Smooth muscle cell (in vitro differentiated cells): Measurements from ENCODE around the gene BANP. TPM values are rescaled to one million over a fixed set of nuclear protein-coding genes. Genes with fewer than 3 reads are reported as not detected.
"Not testable (repeated sequence)": the region's sequence is repeated elsewhere in the genome, so short reads cannot be mapped to it uniquely, and the experiment has no call there.

Experiments
- DNase-seq: peaks from one replicate; lab custom pipeline; 2025; ENCODE audit not compliant: unreplicated experiment; lab: John Stamatoyannopoulos, UW
- H2AFZ ChIP-seq: fragments of 200-600 bp; sonication (generic); 2 replicates; pipeline ENCODE4 v1.6.0; 2016; ENCODE audit warnings: antibody characterized with exemption, low read depth, mild to moderate bottlenecking
- H3F3A ChIP-seq: fragments of 200-600 bp; sonication (generic); 2 replicates; pipeline ENCODE4 v1.6.0; 2017; ENCODE audit warnings: antibody characterized with exemption, low read depth
- H3K27ac ChIP-seq: fragments of 200-600 bp; sonication (generic); 2 replicates; pipeline ENCODE4 v1.5.1; 2016; ENCODE audit warnings: low read depth, mild to moderate bottlenecking
- H3K27me3 ChIP-seq: fragments of 200-600 bp; sonication (generic); 2 replicates; pipeline ENCODE4 v1.6.1; 2016; ENCODE audit warnings: low read depth, mild to moderate bottlenecking
- H3K36me3 ChIP-seq: fragments of 200-600 bp; sonication (generic); 2 replicates; pipeline ENCODE4 v1.5.1; 2016; ENCODE audit warnings: low read depth
- H3K4me1 ChIP-seq: fragments of 200-600 bp; sonication (generic); 2 replicates; pipeline ENCODE4 v1.5.1; 2016; ENCODE audit warnings: low read depth
- H3K4me2 ChIP-seq: fragments of 200-600 bp; sonication (generic); 2 replicates; pipeline ENCODE4 v1.6.0; 2016; ENCODE audit warnings: mild to moderate bottlenecking
- H3K4me3 ChIP-seq: fragments of 200-600 bp; sonication (generic); 2 replicates; pipeline ENCODE4 v1.5.1; 2016; ENCODE audit warnings: mild to moderate bottlenecking
- H3K79me2 ChIP-seq: fragments of 200-600 bp; sonication (generic); 2 replicates; pipeline ENCODE4 v1.6.0; 2016; ENCODE audit warnings: low read depth, mild to moderate bottlenecking
- H3K9ac ChIP-seq: fragments of 200-600 bp; sonication (generic); 2 replicates; pipeline ENCODE4 v1.6.0; 2016; ENCODE audit warnings: low read depth
- H3K9me3 ChIP-seq: fragments of 200-600 bp; sonication (generic); replicated peaks from 2 replicates; pipeline ENCODE4 v1.5.1; 2016; ENCODE audit warnings: low read depth
- H4K20me1 ChIP-seq: fragments of 200-600 bp; sonication (generic); 2 replicates; pipeline ENCODE4 v1.6.0; 2016; ENCODE audit warnings: low read depth
- CTCF ChIP-seq: fragments of 200-600 bp; sonication (generic); IDR thresholded peaks from 2 replicates; pipeline ENCODE4 v1.5.1; 2017; ENCODE audit warnings: borderline replicate concordance, mild to moderate bottlenecking, antibody characterized with exemption; ENCODE audit not compliant: insufficient read depth, poor library complexity, severe bottlenecking
- WGBS: methylation state at CpG from one replicate; pipeline ENCODE4 v1.1.7; 2016; ENCODE audit warnings: low lambda C conversion rate; 5-methylcytosine and 5-hydroxymethylcytosine counted together
- polyA plus RNA-seq: library from polyadenylated mRNA; unstranded; fragments of >200 nt; fragmentation: Nextera tagmentation; extraction: Ambion mirVana; gene quantifications from 2 replicates; pipeline ENCODE4 v1.2.1, GENCODE V29; 2016
- total RNA-seq: library from RNA; depleted of rRNA; stranded (reverse); fragments of >200 nt; gene quantifications from 2 replicates; pipeline ENCODE4 v1.2.3, GENCODE V29; 2014

Gene BANP
- total and polyA plus RNA-seq, 2 experiments from 2014 or later = 11.5 to 19.5 TPM

GRCh38 chr16:88014954-88015805 lies 63.9 kb downstream of the BANP start:
- H3K36me3 ChIP-seq = no peaks in the 10 kb centered on the region
- 97% methylated on average over 27 of the region's 32 CpGs for WGBS
- H3K27me3 ChIP-seq = no peaks in the 10 kb centered on the region
- TF ChIP-seq CTCF = no peak
- no peaks in the 10 kb centered on the region for H3K4me1 ChIP-seq
- no peaks in the 10 kb centered on the region for H3K9me3 ChIP-seq
- H3K79me2 ChIP-seq = no peaks in the 10 kb centered on the region
- no peak overlapping the region for H2AFZ ChIP-seq
- no peak overlapping the region for H3K4me3 ChIP-seq
- no peak for DNase-seq
- H3K9ac ChIP-seq = no peak overlapping the region
- peaks cover 51% of the 10 kb centered on the region for H4K20me1 ChIP-seq
- H3F3A ChIP-seq = peaks cover 4% of the 10 kb centered on the region
- H3K27ac ChIP-seq = no peak overlapping the region
- no peak overlapping the region for H3K4me2 ChIP-seq

GRCh38 chr16:88015806-88016140 lies 64.5 kb downstream of the BANP start:
- H3K27ac ChIP-seq = no peak overlapping the region
- no peak overlapping the region for H2AFZ ChIP-seq
- peaks cover 50% of the 10 kb centered on the region for H4K20me1 ChIP-seq
- no peak overlapping the region for H3K4me3 ChIP-seq
- no peak for TF ChIP-seq CTCF
- no peaks in the 10 kb centered on the region for H3K79me2 ChIP-seq
- no peaks in the 10 kb centered on the region for H3K27me3 ChIP-seq
- H3K9me3 ChIP-seq = no peaks in the 10 kb centered on the region
- no peak overlapping the region for H3K4me2 ChIP-seq
- WGBS = 100% methylated on average over 9 of the region's 9 CpGs
- H3K4me1 ChIP-seq = no peaks in the 10 kb centered on the region
- DNase-seq = no peak
- no peak overlapping the region for H3K9ac ChIP-seq
- peaks cover 4% of the 10 kb centered on the region for H3F3A ChIP-seq
- H3K36me3 ChIP-seq = no peaks in the 10 kb centered on the region

DNA sequence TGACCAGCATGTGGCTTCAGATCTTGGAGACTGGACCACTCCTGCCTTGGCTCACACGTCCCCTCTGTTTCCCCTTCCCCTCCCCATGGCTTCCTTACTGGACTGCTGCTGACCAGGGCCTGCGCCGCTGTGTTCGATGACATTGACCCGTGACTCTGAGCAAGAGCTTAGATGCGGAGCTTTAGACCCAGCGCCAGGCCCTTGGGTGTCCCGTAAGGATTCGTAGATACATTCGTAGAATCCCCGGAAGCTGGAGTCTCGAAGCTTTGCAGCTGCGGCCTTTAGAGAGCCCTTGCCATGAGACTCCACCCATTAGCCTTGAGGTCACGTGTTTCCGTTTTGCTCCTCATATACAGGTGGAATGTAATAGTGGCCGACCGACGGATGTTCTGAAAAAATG lies 65.2 kb downstream of the BANP start:
- not testable (repeated sequence) for H3K9ac ChIP-seq, DNase-seq, H3K4me3 ChIP-seq, H3K27me3 ChIP-seq, H3F3A ChIP-seq, H2AFZ ChIP-seq, H3K9me3 ChIP-seq, H3K79me2 ChIP-seq, H3K36me3 ChIP-seq, H3K4me2 ChIP-seq, H3K4me1 ChIP-seq, H3K27ac ChIP-seq
- H4K20me1 ChIP-seq = peaks cover 55% of the 10 kb centered on the region
- 94% methylated on average over 18 of the region's 18 CpGs for WGBS

DNA sequence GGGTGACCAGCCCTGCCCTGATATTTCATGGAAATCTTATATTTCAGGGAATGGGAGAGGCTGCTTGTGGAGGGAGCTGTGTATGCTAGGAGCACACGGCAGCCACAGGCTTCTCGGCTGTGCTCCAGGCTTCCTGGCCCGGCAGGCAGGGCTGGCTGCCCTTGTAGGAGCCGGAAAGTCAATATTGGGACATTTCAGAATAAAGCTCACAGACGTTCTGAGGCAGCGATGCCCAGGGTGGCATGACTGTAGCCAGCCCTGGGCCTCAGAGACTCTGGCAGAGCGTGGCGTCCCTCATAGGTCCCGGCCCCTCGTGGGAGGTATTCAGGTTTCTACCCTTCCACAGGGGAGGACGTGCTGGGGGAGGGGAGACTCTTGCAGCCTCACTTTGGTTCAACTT lies 65.7 kb downstream of the BANP start:
- TF ChIP-seq CTCF = no peak
- Histone ChIP-seq H3K4me3 (no peak overlapping the region), H3K4me1 (no peaks in the 10 kb centered on the region), H2AFZ (no peak overlapping the region), H3K79me2 (no peaks in the 10 kb centered on the region), H3K9me3 (no peaks in the 10 kb centered on the region), H3K27me3 (no peaks in the 10 kb centered on the region), H3K27ac (no peak overlapping the region), H3K9ac (no peak overlapping the region), H3K4me2 (no peak overlapping the region), H4K20me1 (peaks cover 59% of the 10 kb centered on the region), H3K36me3 (no peaks in the 10 kb centered on the region), H3F3A (peaks cover 4% of the 10 kb centered on the region)
- no peak for DNase-seq
- WGBS = 96% methylated on average over 11 of the region's 11 CpGs
